Measurements from ENCODE around the gene GTF3C4.

Gene GTF3C4

DNA sequence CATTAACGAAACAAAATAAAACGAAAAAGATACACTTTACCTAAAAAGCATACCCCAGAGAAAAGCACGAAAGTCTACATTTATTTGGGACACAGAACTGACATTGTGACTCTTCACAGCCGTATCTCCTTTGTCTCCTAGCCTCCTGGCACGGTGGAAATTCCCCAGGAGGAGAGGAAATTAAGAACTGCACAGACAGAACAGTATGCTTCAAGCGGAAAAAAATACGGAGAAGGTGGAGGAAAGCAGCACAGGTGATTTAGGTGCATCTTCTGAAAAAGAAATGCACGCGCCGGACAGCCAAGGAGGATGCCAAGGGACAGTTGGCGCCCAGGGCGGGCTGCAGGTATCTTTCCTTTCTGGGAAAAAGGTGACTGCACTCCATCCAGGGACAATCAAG, 32.5 kb upstream of the GTF3C4 start:
- H3K9me3 ChIP-seq (ENCODE audit: insufficient read depth, low read length): no peaks in the 10 kb centered on the region
- no peaks in the 10 kb centered on the region for H3K4me1 ChIP-seq (ENCODE audit: insufficient read depth, insufficient read length)
- H3K36me3 ChIP-seq (ENCODE audit: insufficient read depth, insufficient read length, low read length): peaks cover 71% of the 10 kb centered on the region
- H3K9ac ChIP-seq (ENCODE audit: insufficient read length, low read depth): no peak overlapping the region
- H3K4me3 ChIP-seq (ENCODE audit: insufficient read length, low read depth): no peak overlapping the region
- no peak for DNase-seq (ENCODE audit: low read depth, low spot score)
- TF ChIP-seq YY1 (IDR thresholded peaks at IDR 0.05; ENCODE audit: insufficient read depth, insufficient read length) (no peak), SUZ12 (IDR thresholded peaks at IDR 0.05; ENCODE audit: extremely low read depth, insufficient read depth, insufficient read length) (no peak), ZNF274 (IDR thresholded peaks at IDR 0.05; ENCODE audit: low read depth, low read length) (no peak)
- no peaks in the 10 kb centered on the region for H3K27me3 ChIP-seq (ENCODE audit: insufficient read depth, insufficient read length)

- no peak for TF ChIP-seq SUZ12 (IDR thresholded peaks at IDR 0.05; ENCODE audit: extremely low read depth, insufficient read depth, insufficient read length)
- TF ChIP-seq ZNF274 (IDR thresholded peaks at IDR 0.05; ENCODE audit: low read depth, low read length): no peak
- no peak for TF ChIP-seq YY1 (IDR thresholded peaks at IDR 0.05; ENCODE audit: insufficient read depth, insufficient read length)
- Histone ChIP-seq H3K9ac (ENCODE audit: insufficient read length, low read depth) (no peak overlapping the region), H3K27me3 (ENCODE audit: insufficient read depth, insufficient read length) (no peaks in the 10 kb centered on the region), H3K4me3 (ENCODE audit: insufficient read length, low read depth) (no peak overlapping the region), H3K4me1 (ENCODE audit: insufficient read depth, insufficient read length) (no peaks in the 10 kb centered on the region), H3K9me3 (ENCODE audit: insufficient read depth, low read length) (no peaks in the 10 kb centered on the region), H3K36me3 (ENCODE audit: insufficient read depth, insufficient read length, low read length) (peaks cover 75% of the 10 kb centered on the region)
- no peak for DNase-seq (ENCODE audit: low read depth, low spot score)
Observed at GRCh38 chr9:132638240-132638639, 32.0 kb upstream of the GTF3C4 start.

- Histone ChIP-seq H3K4me1 (ENCODE audit: insufficient read depth, insufficient read length) (no peaks in the 10 kb centered on the region), H3K9ac (ENCODE audit: insufficient read length, low read depth) (no peak overlapping the region), H3K9me3 (ENCODE audit: insufficient read depth, low read length) (no peaks in the 10 kb centered on the region), H3K27me3 (ENCODE audit: insufficient read depth, insufficient read length) (no peaks in the 10 kb centered on the region), H3K4me3 (ENCODE audit: insufficient read length, low read depth) (no peak overlapping the region), H3K36me3 (ENCODE audit: insufficient read depth, insufficient read length, low read length) (peaks cover 85% of the 10 kb centered on the region)
- DNase-seq (ENCODE audit: low read depth, low spot score): no peak
- no peak for TF ChIP-seq ZNF274 (IDR thresholded peaks at IDR 0.05; ENCODE audit: low read depth, low read length)
- TF ChIP-seq YY1 (IDR thresholded peaks at IDR 0.05; ENCODE audit: insufficient read depth, insufficient read length): no peak
- no peak for TF ChIP-seq SUZ12 (IDR thresholded peaks at IDR 0.05; ENCODE audit: extremely low read depth, insufficient read depth, insufficient read length)
Observed at GRCh38 chr9:132639322-132639721, 30.9 kb upstream of the GTF3C4 start.

- no peaks in the 10 kb centered on the region for H3K4me1 ChIP-seq (ENCODE audit: insufficient read depth, insufficient read length)
- no peaks in the 10 kb centered on the region for H3K9me3 ChIP-seq (ENCODE audit: insufficient read depth, low read length)
- no peak overlapping the region for H3K4me3 ChIP-seq (ENCODE audit: insufficient read length, low read depth)
- TF ChIP-seq YY1 (IDR thresholded peaks at IDR 0.05; ENCODE audit: insufficient read depth, insufficient read length): no peak
- no peak for TF ChIP-seq ZNF274 (IDR thresholded peaks at IDR 0.05; ENCODE audit: low read depth, low read length)
- no peak for TF ChIP-seq SUZ12 (IDR thresholded peaks at IDR 0.05; ENCODE audit: extremely low read depth, insufficient read depth, insufficient read length)
- H3K27me3 ChIP-seq (ENCODE audit: insufficient read depth, insufficient read length): no peaks in the 10 kb centered on the region
- H3K36me3 ChIP-seq (ENCODE audit: insufficient read depth, insufficient read length, low read length): peaks cover 98% of the 10 kb centered on the region
- no peak for DNase-seq (ENCODE audit: low read depth, low spot score)
- H3K9ac ChIP-seq (ENCODE audit: insufficient read length, low read depth): no peak overlapping the region
Observed at GRCh38 chr9:132641216-132641615, 29.0 kb upstream of the GTF3C4 start.

GRCh38 chr9:132644251-132644650, 26.0 kb upstream of the GTF3C4 start:
- Histone ChIP-seq H3K9me3 (ENCODE audit: insufficient read depth, low read length) (no peaks in the 10 kb centered on the region), H3K4me1 (ENCODE audit: insufficient read depth, insufficient read length) (no peaks in the 10 kb centered on the region), H3K36me3 (ENCODE audit: insufficient read depth, insufficient read length, low read length) (peaks cover 98% of the 10 kb centered on the region), H3K27me3 (ENCODE audit: insufficient read depth, insufficient read length) (no peaks in the 10 kb centered on the region), H3K4me3 (ENCODE audit: insufficient read length, low read depth) (no peak overlapping the region), H3K9ac (ENCODE audit: insufficient read length, low read depth) (no peak overlapping the region)
- DNase-seq (ENCODE audit: low read depth, low spot score): no peak
- TF ChIP-seq SUZ12 (IDR thresholded peaks at IDR 0.05; ENCODE audit: extremely low read depth, insufficient read depth, insufficient read length) (no peak), YY1 (IDR thresholded peaks at IDR 0.05; ENCODE audit: insufficient read depth, insufficient read length) (no peak), ZNF274 (IDR thresholded peaks at IDR 0.05; ENCODE audit: low read depth, low read length) (no peak)

DNA sequence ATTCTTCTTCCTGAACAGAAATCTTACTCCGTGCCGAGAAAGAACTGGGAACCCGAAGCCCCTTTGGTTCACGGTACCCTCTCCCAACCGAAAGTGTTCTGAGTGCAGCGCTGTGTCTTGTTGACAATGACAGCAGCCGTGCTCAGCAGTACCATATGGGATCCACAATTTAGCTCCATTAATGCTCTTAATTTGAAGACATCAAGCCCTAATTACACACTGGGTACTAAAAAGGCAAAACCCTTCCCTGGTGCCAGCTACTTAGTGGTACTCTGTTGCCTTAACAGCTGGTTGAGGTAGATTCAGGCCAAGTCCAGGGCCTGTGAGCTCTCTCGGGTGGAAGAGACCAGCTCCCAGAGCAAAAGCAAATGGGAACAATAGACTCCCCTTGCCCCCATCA, 25.0 kb upstream of the GTF3C4 start:
- no peaks in the 10 kb centered on the region for H3K27me3 ChIP-seq (ENCODE audit: insufficient read depth, insufficient read length)
- no peak overlapping the region for H3K9ac ChIP-seq (ENCODE audit: insufficient read length, low read depth)
- no peaks in the 10 kb centered on the region for H3K9me3 ChIP-seq (ENCODE audit: insufficient read depth, low read length)
- DNase-seq (ENCODE audit: low read depth, low spot score): no peak
- H3K4me3 ChIP-seq (ENCODE audit: insufficient read length, low read depth): no peak overlapping the region
- no peak for TF ChIP-seq ZNF274 (IDR thresholded peaks at IDR 0.05; ENCODE audit: low read depth, low read length)
- H3K4me1 ChIP-seq (ENCODE audit: insufficient read depth, insufficient read length): no peaks in the 10 kb centered on the region
- peaks cover 98% of the 10 kb centered on the region for H3K36me3 ChIP-seq (ENCODE audit: insufficient read depth, insufficient read length, low read length)

GRCh38 chr9:132645711-132646110, 24.6 kb upstream of the GTF3C4 start:
- no peaks in the 10 kb centered on the region for H3K9me3 ChIP-seq (ENCODE audit: insufficient read depth, low read length)
- H3K27me3 ChIP-seq (ENCODE audit: insufficient read depth, insufficient read length): no peaks in the 10 kb centered on the region
- peaks cover 98% of the 10 kb centered on the region for H3K36me3 ChIP-seq (ENCODE audit: insufficient read depth, insufficient read length, low read length)
- H3K4me3 ChIP-seq (ENCODE audit: insufficient read length, low read depth): no peak overlapping the region
- no peak for TF ChIP-seq YY1 (IDR thresholded peaks at IDR 0.05; ENCODE audit: insufficient read depth, insufficient read length)
- no peak for TF ChIP-seq ZNF274 (IDR thresholded peaks at IDR 0.05; ENCODE audit: low read depth, low read length)
- TF ChIP-seq SUZ12 (IDR thresholded peaks at IDR 0.05; ENCODE audit: extremely low read depth, insufficient read depth, insufficient read length): no peak
- DNase-seq (ENCODE audit: low read depth, low spot score): no peak
- no peaks in the 10 kb centered on the region for H3K4me1 ChIP-seq (ENCODE audit: insufficient read depth, insufficient read length)
- H3K9ac ChIP-seq (ENCODE audit: insufficient read length, low read depth): no peak overlapping the region

GRCh38 chr9:132646726-132647125, 23.5 kb upstream of the GTF3C4 start:
- no peaks in the 10 kb centered on the region for H3K9me3 ChIP-seq (ENCODE audit: insufficient read depth, low read length)
- DNase-seq (ENCODE audit: low read depth, low spot score): no peak
- H3K9ac ChIP-seq (ENCODE audit: insufficient read length, low read depth): no peak overlapping the region
- no peak overlapping the region for H3K4me3 ChIP-seq (ENCODE audit: insufficient read length, low read depth)
- no peaks in the 10 kb centered on the region for H3K4me1 ChIP-seq (ENCODE audit: insufficient read depth, insufficient read length)
- no peaks in the 10 kb centered on the region for H3K27me3 ChIP-seq (ENCODE audit: insufficient read depth, insufficient read length)
- peaks cover 98% of the 10 kb centered on the region for H3K36me3 ChIP-seq (ENCODE audit: insufficient read depth, insufficient read length, low read length)
- TF ChIP-seq YY1 (IDR thresholded peaks at IDR 0.05; ENCODE audit: insufficient read depth, insufficient read length): no peak
- no peak for TF ChIP-seq SUZ12 (IDR thresholded peaks at IDR 0.05; ENCODE audit: extremely low read depth, insufficient read depth, insufficient read length)
- no peak for TF ChIP-seq ZNF274 (IDR thresholded peaks at IDR 0.05; ENCODE audit: low read depth, low read length)
